HCT116 (cell line): ENCODE results near the gene IQUB. TPM values are rescaled to one million over a fixed set of nuclear protein-coding genes. Genes with fewer than 3 reads are reported as not detected.

Source experiments
- ATAC-seq: fragments of 200-7000 bp; cut with Tn5 transposase; 2 replicates; pipeline ENCODE4 v1.9.1; 2020; ENCODE audit warnings: mild to moderate bottlenecking, moderate library complexity
- BruUV-seq: library from RNA; stranded (reverse); fragments of 400-500 nt; replicated peaks from 2 replicates; lab custom pipeline; 2021; lab: Mats Ljungman, UMichigan
- CTCF ChIA-PET: fragments of 300-600 bp; sonication (Branson Sonifier 250); formaldehyde crosslinking; loops from one replicate; lab custom pipeline; 2021; ENCODE audit warnings: antibody characterized with exemption; lab: Charles Lee
- POLR2A ChIA-PET: fragments of 300-600, 350-600 bp; sonication (Branson Sonifier 250); formaldehyde crosslinking; loops from one replicate; lab custom pipeline; 2021; ENCODE audit warnings: antibody characterized with exemption; lab: Charles Lee
- RAD21 ChIA-PET, 2 experiments: fragments of 300-600 bp; sonication (Branson Sonifier 250); formaldehyde crosslinking; loops; one replicate each; lab custom pipeline; 2023; ENCODE audit warnings: low total read pairs in 2 of 2; ENCODE audit not compliant: uncharacterized antibody in 2 of 2, unreplicated experiment in 2 of 2, low non-redundant PET in 1 of 2; lab: Charles Lee
- DNase-seq: peaks from one replicate; pipeline ENCODE4 v3.0.0-alpha.2; 2010; ENCODE audit warnings: low read depth, low spot score
- H2AFZ ChIP-seq: fragments of 200-600 bp; shearing (Covaris generic), sonication (generic); 2 replicates; pipeline ENCODE4 v1.6.1; 2017; ENCODE audit warnings: low read depth, mixed run types, mixed read lengths, antibody characterized with exemption, low read length; ENCODE audit not compliant: poor library complexity, severe bottlenecking
- H3K27ac ChIP-seq: 2 replicates; pipeline ENCODE4 v1.5.1; 2012; ENCODE audit warnings: low read depth, low read length
- H3K27me3 ChIP-seq: fragments of 200-600 bp; sonication (generic); 2 replicates; pipeline ENCODE4 v1.6.1; 2016; ENCODE audit warnings: mixed run types, low read length, mixed read lengths; ENCODE audit not compliant: insufficient read depth
- H3K36me3 ChIP-seq, 2 experiments: fragments of 200-500 bp in 1 of 2; fragments of 200-600 bp in 1 of 2; sonication (Bioruptor generic) in 1 of 2; sonication (generic) in 1 of 2; 2 replicates each; pipeline versions ENCODE4 v1.5.1 to v1.6.1; 2014 to 2016; ENCODE audit warnings: low read length in 2 of 2, inconsistent platforms in 1 of 2, mixed read lengths in 1 of 2, mixed run types in 1 of 2; ENCODE audit not compliant: insufficient read depth in 2 of 2, control insufficient read depth in 1 of 2
- H3K4me1 ChIP-seq, 2 experiments: fragments of 200-600 bp in 1 of 2; sonication (generic) in 1 of 2; 2 replicates each; pipeline versions ENCODE4 v1.5.1 to v1.6.1; 2012 to 2017; ENCODE audit warnings: low read length in 2 of 2, inconsistent platforms in 1 of 2, mild to moderate bottlenecking in 1 of 2, mixed read lengths in 1 of 2, mixed run types in 1 of 2, moderate library complexity in 1 of 2; ENCODE audit not compliant: insufficient read depth in 2 of 2, control insufficient read depth in 1 of 2
- H3K4me2 ChIP-seq: fragments of 200-600 bp; sonication (generic); 2 replicates; pipeline ENCODE4 v1.6.1; 2017; ENCODE audit warnings: mixed run types, low read length, mixed read lengths
- H3K4me3 ChIP-seq, 2 experiments: fragments of 200-600 bp in 1 of 2; sonication (generic) in 1 of 2; replicated peaks in 1 of 2; 2 replicates each; pipeline ENCODE4 v1.5.1; 2011 to 2016; ENCODE audit warnings: low read length in 2 of 2, control low read depth in 1 of 2, low read depth in 1 of 2, mild to moderate bottlenecking in 1 of 2, mixed read lengths in 1 of 2, mixed run types in 1 of 2
- H3K79me2 ChIP-seq: fragments of 200-600 bp; sonication (generic); 2 replicates; pipeline ENCODE4 v1.6.1; 2017; ENCODE audit warnings: mild to moderate bottlenecking, mixed run types, low read length, moderate library complexity, mixed read lengths; ENCODE audit not compliant: insufficient read depth
- H3K9ac ChIP-seq: fragments of 200-600 bp; sonication (generic); 2 replicates; pipeline ENCODE4 v1.6.1; 2016; ENCODE audit warnings: low read length, mixed read lengths
- H3K9me2 ChIP-seq: fragments of 200-600 bp; sonication (generic), shearing (Covaris generic); 2 replicates; pipeline ENCODE4 v1.6.1; 2017; ENCODE audit warnings: mixed run types, mild to moderate bottlenecking, moderate library complexity; ENCODE audit not compliant: insufficient read depth
- H3K9me3 ChIP-seq, 2 experiments: fragments of 200-500 bp in 1 of 2; fragments of 200-600 bp in 1 of 2; sonication (Bioruptor generic) in 1 of 2; sonication (generic) in 1 of 2; 2 replicates each; pipeline ENCODE4 v1.6.1; 2014 to 2017; ENCODE audit warnings: low read length in 2 of 2, mixed read lengths in 2 of 2, inconsistent platforms in 1 of 2, low read depth in 1 of 2, mild to moderate bottlenecking in 1 of 2, mixed run types in 1 of 2, moderate library complexity in 1 of 2; ENCODE audit not compliant: control insufficient read depth in 1 of 2, insufficient read depth in 1 of 2
- H4K20me1 ChIP-seq: fragments of 200-600 bp; sonication (generic), shearing (Covaris generic); 2 replicates; pipeline ENCODE4 v1.6.1; 2017; ENCODE audit warnings: mixed run types, mild to moderate bottlenecking, moderate library complexity; ENCODE audit not compliant: insufficient read depth
- ATF3 ChIP-seq: IDR thresholded peaks from 2 replicates; pipeline ENCODE4 v1.6.1; 2012
- CEBPB ChIP-seq: IDR thresholded peaks from 2 replicates; pipeline ENCODE4 v1.6.1; 2012; ENCODE audit warnings: low read depth
- EZH2phosphoT487 ChIP-seq: fragments of 200-600 bp; IDR thresholded peaks from 2 replicates; pipeline ENCODE4 v1.6.1; 2018; ENCODE audit warnings: antibody characterized with exemption, borderline replicate concordance
- FOSL1 ChIP-seq: IDR thresholded peaks from 2 replicates; pipeline ENCODE4 v1.6.1; 2012; ENCODE audit warnings: low read depth
- JUND ChIP-seq: IDR thresholded peaks from 2 replicates; pipeline ENCODE4 v1.6.1; 2012
- POLR2AphosphoS5 ChIP-seq: IDR thresholded peaks from 2 replicates; pipeline ENCODE4 v1.6.1; 2011; ENCODE audit warnings: mild to moderate bottlenecking, low read depth, low read length, moderate library complexity
- SIN3A ChIP-seq: IDR thresholded peaks from 2 replicates; pipeline ENCODE4 v1.6.1; 2012; ENCODE audit warnings: low read depth
- SRF ChIP-seq: IDR thresholded peaks from 2 replicates; pipeline ENCODE4 v1.6.1; 2012; ENCODE audit warnings: low read depth
- YY1 ChIP-seq: IDR thresholded peaks from 2 replicates; pipeline ENCODE4 v1.6.1; 2011; ENCODE audit warnings: low read length, low read depth, moderate library complexity, mild to moderate bottlenecking; ENCODE audit not compliant: insufficient replicate concordance; ENCODE audit errors: extremely low read depth
- ZBTB33 ChIP-seq: IDR thresholded peaks from 2 replicates; pipeline ENCODE4 v1.6.1; 2011; ENCODE audit warnings: mild to moderate bottlenecking, low read length, moderate library complexity; ENCODE audit not compliant: insufficient replicate concordance; ENCODE audit errors: extremely low read depth
- ZFX ChIP-seq: fragments of 450-650 bp; IDR thresholded peaks from 2 replicates; pipeline ENCODE4 v1.6.1; 2017
- intact Hi-C: fragments of 100-400 bp; cut with micrococcal nuclease; formaldehyde crosslinking; loops from 2 replicates; pipeline ENCODE4 v1.10.0; 2022
- total RNA-seq: library from RNA; stranded (reverse); gene quantifications from one replicate; pipeline ENCODE4 v1.2.1, GENCODE V29; 2021; ENCODE audit not compliant: unreplicated experiment

The IQUB gene
- total RNA-seq, 1 experiment from 2014 or later, result 0.79 TPM

GRCh38 chr7:123558289-123558874, 24.0 kb upstream of the IQUB start:
- H4K20me1 ChIP-seq, result no peaks in the 10 kb centered on the region
- CTCF ChIA-PET, result interaction anchor here (1.2 kb wide), 1 partner anchor 64 kb away, joined by 3 read pairs; no protein-coding TSS in a partner anchor
- H3K4me2 ChIP-seq, result peak overlapping the region; percentile 95
- peak overlapping the region; percentile 97 for H3K9ac ChIP-seq
- ATAC-seq, result no peak
- intact Hi-C loops, result no loop called here
- POLR2A ChIA-PET, result interaction anchor here (0.6 to 1.7 kb wide), 3 partner anchors 10 to 24 kb away, joined by 3 to 6 read pairs (median 4); partner anchors contain the start of gene IQUB
- peak overlapping the region; percentile 98 for H2AFZ ChIP-seq
- TSS peak; percentile 52 for BruUV-seq
- peaks cover 31% of the 10 kb centered on the region for H3K79me2 ChIP-seq
- no peak for DNase-seq
- H3K4me1 ChIP-seq, result peaks cover 5 to 12% of the 10 kb centered on the region in 2 experiments; a peak in 3 of 4 replicates
- TF ChIP-seq JUND, result no peak
- TF ChIP-seq SRF, result no peak
- no peak for TF ChIP-seq ZFX
- TF ChIP-seq SIN3A, result no peak
- no peak for TF ChIP-seq ATF3
- no peak for TF ChIP-seq ZBTB33
- TF ChIP-seq POLR2AphosphoS5, result no peak
- no peak for TF ChIP-seq CEBPB
- TF ChIP-seq EZH2phosphoT487, result no peak
- TF ChIP-seq FOSL1, result no peak
- no peak for TF ChIP-seq YY1
- no peaks in the 10 kb centered on the region for H3K27me3 ChIP-seq
- peaks cover 3 to 6% of the 10 kb centered on the region in 2 experiments; a peak in 1 of 4 replicates for H3K36me3 ChIP-seq
- H3K9me2 ChIP-seq, result no peaks in the 10 kb centered on the region
- H3K4me3 ChIP-seq, result peak overlapping the region; percentile 98 to 99
- no peaks in the 10 kb centered on the region for H3K9me3 ChIP-seq
- no peak overlapping the region for H3K27ac ChIP-seq
- RAD21 ChIA-PET, result no interaction called here
